ENCODE measurements around the gene RPS15. TPM values are rescaled to one million over a fixed set of nuclear protein-coding genes. Genes with fewer than 3 reads are reported as not detected.

RPS15 gene
- total RNA-seq, 2 experiments from 2014 or later = 1,438 to 1,457 TPM

DNA sequence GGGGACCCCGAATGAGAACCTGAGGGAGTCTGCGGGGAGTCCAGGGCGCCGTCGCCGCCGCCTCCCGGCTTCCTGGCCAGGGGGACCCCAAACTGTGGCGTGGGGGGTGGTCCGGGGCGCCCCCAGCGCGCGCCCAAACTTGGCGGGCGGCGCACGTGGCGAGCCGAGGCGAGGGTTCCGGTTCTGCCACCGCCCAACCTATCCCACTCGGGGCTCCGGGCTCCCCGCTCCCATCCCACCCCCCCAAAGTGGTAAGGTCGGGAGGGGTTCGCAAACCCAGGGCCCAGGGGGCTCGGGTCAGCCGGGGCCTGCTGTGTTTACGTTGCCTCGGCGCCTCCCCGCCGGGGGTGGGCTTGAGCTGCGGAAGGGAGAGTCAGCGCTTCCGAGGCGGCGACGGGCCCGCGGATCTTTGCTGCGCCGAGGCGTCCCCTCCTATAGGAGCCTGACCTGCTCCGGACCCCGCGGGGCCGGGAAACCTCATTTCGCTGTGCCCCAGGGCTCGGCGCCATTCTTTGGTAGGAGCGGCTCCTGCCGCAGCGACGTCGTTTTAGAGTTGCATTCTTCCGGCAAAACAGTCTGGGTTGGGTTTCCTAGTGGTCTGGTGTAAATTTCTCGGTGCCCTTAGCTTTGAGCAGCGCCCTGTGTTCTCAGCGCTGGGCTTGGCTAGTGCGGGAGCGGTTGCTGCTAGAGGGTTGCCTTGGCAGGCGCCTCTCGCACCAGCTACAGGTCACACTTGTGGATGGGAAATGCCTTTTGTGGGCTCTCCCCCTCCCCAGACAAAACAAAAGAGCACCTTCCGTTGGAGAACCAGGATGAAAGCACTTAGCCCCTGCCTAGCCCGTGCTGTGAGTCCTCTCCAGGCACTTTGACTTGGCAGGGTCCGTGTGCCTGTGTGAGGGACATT is 29.6 kb upstream of the RPS15 start:
- Mint-ChIP-seq H3K4me3 (peak overlapping the region; percentile 94), H3K9me3 (no peaks in the 10 kb centered on the region), H3K27ac (peak overlapping the region; percentile 94), H3K27me3 (no peaks in the 10 kb centered on the region), H3K4me1 (peaks cover 36% of the 10 kb centered on the region), H3K36me3 (peaks cover 15% of the 10 kb centered on the region)
- POLR2A ChIA-PET = interaction anchor here (0.8 to 2.1 kb wide), 4 partner anchors 28 to 139 kb away, joined by 3 to 12 read pairs (median 8); partner anchors contain the start of gene CIRBP
- peak; percentile 26 for ATAC-seq (ENCODE audit: low read depth)
- peak; percentile 74 for DNase-seq

DNA sequence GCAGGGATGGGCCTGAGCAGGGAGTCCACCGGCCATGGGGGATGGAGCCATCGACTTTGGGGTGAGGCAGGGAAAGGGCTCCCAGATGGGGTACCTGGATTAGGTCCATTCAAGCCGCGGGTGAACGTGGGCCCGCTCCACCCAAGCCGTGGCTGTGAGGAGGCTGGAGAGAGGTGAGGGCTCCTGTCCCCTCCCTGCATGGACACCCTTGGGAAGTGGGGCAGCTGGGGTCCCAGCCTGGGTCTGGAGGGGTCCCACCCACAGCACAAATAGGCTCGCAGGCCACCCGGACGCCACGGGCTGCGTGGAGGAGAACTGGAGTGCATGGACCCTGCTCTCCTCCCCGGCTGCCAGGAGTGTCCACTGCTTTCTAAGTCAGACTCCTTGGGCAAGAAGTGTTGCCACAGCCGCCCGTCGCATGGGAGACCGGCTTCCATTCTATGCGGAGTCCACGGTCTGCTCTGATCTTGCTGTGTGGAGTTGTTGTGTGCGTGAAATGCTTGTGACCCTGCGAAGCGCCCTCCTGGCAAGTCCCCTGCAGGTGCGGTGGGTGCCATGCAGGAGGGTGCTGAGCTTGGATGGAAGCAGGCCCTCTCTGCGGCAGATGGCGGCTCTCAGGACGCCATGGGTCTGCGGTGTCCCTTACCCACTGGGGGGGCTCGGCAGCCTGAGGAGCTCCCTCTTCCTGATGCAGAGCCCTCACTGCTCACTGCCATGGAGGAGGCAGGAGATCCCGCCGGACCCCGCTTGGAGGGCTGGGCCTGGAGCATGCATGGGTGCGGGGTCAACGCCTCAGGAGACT is 28.8 kb upstream of the RPS15 start:
- DNase-seq (no peak), ATAC-seq (ENCODE audit: low read depth) (no peak)
- POLR2A ChIA-PET = interaction anchor here (0.8 to 2.1 kb wide), 6 partner anchors 10 to 140 kb away, joined by 3 to 12 read pairs (median 4); partner anchors contain the start of genes CIRBP and FAM174C
- Mint-ChIP-seq H3K4me3 (peak overlapping the region; percentile 94), H3K36me3 (peaks cover 15% of the 10 kb centered on the region), H3K4me1 (peaks cover 36% of the 10 kb centered on the region), H3K9me3 (no peaks in the 10 kb centered on the region), H3K27ac (peak overlapping the region; percentile 94), H3K27me3 (no peaks in the 10 kb centered on the region)

DNA sequence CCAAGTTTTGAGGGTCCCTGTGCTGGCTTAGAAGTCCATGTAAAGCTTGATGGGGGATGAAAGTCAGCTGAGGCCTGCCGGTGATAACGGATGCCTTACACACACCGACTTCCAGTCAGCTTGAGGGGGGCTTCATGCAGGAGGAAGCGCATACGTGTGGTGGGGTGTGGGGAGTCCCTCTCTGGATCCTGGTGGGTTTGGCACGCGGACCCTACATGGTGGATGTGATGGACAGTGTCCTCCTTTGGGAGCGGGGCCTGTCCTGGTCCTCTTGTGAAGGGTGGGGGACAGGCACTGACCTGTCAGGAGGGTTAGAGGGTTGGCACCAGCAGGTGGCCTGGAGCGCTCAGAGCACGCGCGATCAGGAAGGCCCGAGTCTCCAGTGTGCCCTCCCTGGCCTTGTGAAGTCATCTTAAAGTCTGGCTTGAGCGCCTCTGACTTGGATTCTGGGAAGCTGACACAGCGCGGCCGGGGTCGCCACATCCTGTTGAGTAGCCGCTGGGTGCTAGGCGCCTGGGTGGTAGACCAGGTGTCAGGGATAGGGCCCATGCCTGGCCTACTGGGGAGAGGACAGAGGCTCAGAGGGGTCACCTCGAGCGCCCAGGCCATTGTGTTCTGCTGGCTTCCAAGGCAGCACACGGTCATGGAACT is 27.9 kb upstream of the RPS15 start:
- H3K27me3 Mint-ChIP-seq = no peaks in the 10 kb centered on the region
- DNase-seq (no peak), ATAC-seq (ENCODE audit: low read depth) (no peak)
- no peaks in the 10 kb centered on the region for H3K9me3 Mint-ChIP-seq
- H3K4me1 Mint-ChIP-seq = peaks cover 39% of the 10 kb centered on the region
- POLR2A ChIA-PET = interaction anchor here (1.3 to 2.1 kb wide), 4 partner anchors 9 to 135 kb away, joined by 4 to 12 read pairs (median 4); partner anchors contain the start of gene FAM174C
- H3K36me3 Mint-ChIP-seq = peaks cover 17% of the 10 kb centered on the region
- peak overlapping the region; percentile 74 for H3K27ac Mint-ChIP-seq
- H3K4me3 Mint-ChIP-seq = peak overlapping the region; percentile 94

DNA sequence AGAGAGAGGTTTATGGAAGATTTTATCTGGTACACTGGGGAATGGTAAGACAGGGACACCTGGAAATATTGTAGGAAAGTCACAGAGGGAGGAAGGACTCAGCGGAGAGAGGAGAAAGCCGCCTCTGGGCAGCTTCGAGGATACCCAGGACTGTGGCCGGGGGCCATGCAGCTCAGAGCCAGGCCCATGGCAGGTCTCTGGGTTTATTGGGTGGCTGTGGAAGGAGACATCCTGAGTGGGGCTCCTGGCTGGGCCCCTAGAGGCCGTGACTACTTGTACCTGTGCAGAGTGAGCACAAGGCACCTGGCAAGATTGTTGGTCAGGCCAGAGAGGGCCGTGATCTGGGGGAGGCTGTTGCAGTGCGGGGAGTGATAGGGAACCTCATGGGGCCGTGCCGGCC is 27.4 kb upstream of the RPS15 start:
- Mint-ChIP-seq H3K36me3 (peaks cover 17% of the 10 kb centered on the region), H3K4me1 (peaks cover 39% of the 10 kb centered on the region), H3K27ac (peak overlapping the region; percentile 74), H3K4me3 (peak overlapping the region; percentile 94), H3K9me3 (no peaks in the 10 kb centered on the region), H3K27me3 (no peaks in the 10 kb centered on the region)
- DNase-seq = no peak
- POLR2A ChIA-PET = interaction anchor here (1.4 kb wide), 2 partner anchors 27 to 136 kb away, joined by 4 read pairs; partner anchors contain the start of gene FAM174C
- ATAC-seq (ENCODE audit: low read depth) = no peak

DNA sequence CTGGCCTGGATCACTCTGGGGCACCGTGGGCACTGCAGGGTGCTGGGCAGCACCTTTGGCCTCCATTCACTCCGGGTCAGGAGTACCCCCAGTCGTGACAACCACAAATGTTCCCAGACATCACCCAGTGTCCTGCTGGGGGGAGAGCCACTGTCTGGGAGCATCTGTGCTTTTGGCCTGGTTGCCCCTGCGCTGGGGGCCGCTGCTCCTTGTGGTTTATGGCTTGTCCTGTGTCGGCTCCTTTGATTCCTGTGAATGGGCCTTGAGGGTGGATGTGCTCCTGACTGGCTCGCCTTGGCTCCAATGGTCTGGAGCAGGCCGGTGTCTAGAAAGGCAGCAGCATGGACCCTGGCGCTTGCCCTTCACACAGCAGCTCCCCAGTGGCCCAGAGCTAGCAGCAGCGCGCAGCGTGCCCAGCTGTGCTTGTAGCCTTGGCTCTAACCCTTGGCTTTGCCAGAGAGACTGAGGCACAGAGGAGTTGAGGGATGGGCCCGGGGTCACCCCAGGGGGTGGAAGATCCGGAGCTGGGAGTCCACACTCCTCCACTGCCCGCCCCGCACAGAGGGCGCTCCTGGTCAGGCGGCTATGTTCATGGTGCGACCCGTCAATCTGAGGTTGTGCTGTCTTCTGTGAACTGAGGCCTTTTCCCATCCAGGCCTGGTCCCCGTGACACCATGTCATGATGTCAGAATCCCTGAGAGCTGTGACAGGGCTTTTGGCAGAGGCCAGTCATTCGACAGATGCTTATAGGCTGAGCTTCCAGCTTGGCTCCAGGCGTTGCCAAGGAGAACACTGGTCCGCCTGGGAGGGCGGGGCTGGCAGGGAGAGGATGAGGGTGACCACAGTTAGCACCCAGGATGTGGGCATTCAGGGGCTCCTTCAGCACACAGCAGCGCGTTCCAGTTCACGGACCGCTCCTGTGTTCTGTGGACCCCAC is 26.7 kb upstream of the RPS15 start:
- POLR2A ChIA-PET = interaction anchor here (1.4 kb wide), 1 partner anchor 26 kb away, joined by 4 read pairs; no protein-coding TSS in a partner anchor
- DNase-seq = peak; percentile 54
- Mint-ChIP-seq H3K27ac (peak overlapping the region; percentile 86), H3K36me3 (peaks cover 17% of the 10 kb centered on the region), H3K4me1 (peaks cover 37% of the 10 kb centered on the region), H3K27me3 (no peaks in the 10 kb centered on the region), H3K9me3 (no peaks in the 10 kb centered on the region), H3K4me3 (peak overlapping the region; percentile 94)
- ATAC-seq (ENCODE audit: low read depth) = no peak

DNA sequence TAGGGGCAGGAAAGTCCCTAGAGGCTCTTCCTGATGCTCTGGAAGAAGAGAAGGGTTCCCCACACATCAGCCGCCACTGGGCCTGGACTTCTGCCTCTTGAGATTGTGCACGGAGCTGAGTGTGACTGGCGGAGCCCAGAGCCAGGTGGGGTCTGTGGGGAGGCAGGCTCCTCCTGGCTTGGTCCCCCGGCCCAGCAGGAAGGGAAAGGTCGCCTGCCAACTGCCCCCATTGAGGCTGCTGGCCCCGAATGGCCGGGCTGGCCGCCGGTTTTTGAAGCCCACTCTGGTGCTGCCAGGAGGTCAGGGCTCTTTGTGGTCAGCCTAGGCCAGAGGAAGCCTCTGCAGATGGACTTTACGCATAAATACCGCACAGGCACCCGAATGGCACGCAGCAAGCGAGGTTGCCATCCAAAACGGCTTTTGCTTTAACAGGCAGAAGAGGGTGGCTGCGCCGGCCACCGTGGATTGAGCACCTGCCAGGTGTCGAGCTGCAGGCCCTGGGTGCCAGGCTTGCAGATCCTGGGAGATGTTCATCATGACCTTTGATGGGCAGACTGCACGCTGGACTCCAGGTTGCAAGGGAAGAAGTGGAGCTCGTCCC is 25.8 kb upstream of the RPS15 start:
- peak overlapping the region; percentile 86 for H3K27ac Mint-ChIP-seq
- POLR2A ChIA-PET = interaction anchor here (0.6 to 1.1 kb wide), 2 partner anchors 24 to 25 kb away, joined by 3 to 4 read pairs; no protein-coding TSS in a partner anchor
- peaks cover 19% of the 10 kb centered on the region for H3K36me3 Mint-ChIP-seq
- DNase-seq (no peak), ATAC-seq (ENCODE audit: low read depth) (no peak)
- H3K9me3 Mint-ChIP-seq = no peaks in the 10 kb centered on the region
- H3K27me3 Mint-ChIP-seq = no peaks in the 10 kb centered on the region
- H3K4me1 Mint-ChIP-seq = peaks cover 36% of the 10 kb centered on the region
- H3K4me3 Mint-ChIP-seq = peak overlapping the region; percentile 94

DNA sequence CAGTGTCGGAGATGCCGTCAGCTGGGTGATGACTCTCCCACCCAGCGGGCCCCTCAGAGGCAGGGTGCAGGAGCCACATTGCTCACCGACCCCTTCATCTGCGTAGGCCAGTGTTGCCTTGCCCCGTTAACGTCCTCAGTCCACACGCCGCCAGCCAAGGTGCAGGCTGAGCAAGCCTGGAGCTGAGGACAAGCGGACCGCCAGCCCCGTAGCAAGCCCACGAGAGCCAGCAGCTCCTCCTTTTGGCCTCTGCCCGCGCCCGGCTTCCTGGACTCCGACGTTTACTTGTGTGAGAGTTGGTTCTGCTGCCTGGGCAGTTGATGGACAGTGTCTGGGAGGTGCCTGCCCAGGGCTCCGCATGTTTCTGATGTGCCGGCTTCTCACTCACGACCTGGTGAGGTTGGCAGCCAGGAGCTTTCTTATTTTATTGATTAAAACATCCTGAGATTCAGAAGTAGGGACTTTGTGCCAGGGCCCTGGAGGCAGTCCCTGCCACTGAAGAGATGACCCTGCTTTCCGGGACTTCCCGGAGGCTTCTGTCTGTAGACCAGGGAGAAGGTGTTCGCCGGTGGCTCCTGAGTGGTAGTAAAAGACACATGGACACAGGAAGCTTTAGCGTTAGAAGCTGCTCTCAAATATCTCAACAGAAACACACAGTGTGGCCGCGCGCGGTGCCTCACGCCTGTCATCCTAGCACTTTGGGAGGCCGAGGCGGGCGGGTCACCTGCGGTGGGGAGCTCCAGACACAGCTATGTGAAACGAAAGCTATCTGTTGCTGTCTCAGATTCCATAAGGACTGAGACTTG is 25.0 kb upstream of the RPS15 start:
- Mint-ChIP-seq H3K4me1 (peaks cover 38% of the 10 kb centered on the region), H3K27me3 (no peaks in the 10 kb centered on the region), H3K4me3 (no peak overlapping the region), H3K27ac (peak overlapping the region; percentile 42), H3K9me3 (no peaks in the 10 kb centered on the region), H3K36me3 (peaks cover 21% of the 10 kb centered on the region)
- POLR2A ChIA-PET = interaction anchor here (0.6 to 1.1 kb wide), 2 partner anchors 23 to 24 kb away, joined by 3 to 4 read pairs; no protein-coding TSS in a partner anchor
- DNase-seq (no peak), ATAC-seq (ENCODE audit: low read depth) (no peak)

DNA sequence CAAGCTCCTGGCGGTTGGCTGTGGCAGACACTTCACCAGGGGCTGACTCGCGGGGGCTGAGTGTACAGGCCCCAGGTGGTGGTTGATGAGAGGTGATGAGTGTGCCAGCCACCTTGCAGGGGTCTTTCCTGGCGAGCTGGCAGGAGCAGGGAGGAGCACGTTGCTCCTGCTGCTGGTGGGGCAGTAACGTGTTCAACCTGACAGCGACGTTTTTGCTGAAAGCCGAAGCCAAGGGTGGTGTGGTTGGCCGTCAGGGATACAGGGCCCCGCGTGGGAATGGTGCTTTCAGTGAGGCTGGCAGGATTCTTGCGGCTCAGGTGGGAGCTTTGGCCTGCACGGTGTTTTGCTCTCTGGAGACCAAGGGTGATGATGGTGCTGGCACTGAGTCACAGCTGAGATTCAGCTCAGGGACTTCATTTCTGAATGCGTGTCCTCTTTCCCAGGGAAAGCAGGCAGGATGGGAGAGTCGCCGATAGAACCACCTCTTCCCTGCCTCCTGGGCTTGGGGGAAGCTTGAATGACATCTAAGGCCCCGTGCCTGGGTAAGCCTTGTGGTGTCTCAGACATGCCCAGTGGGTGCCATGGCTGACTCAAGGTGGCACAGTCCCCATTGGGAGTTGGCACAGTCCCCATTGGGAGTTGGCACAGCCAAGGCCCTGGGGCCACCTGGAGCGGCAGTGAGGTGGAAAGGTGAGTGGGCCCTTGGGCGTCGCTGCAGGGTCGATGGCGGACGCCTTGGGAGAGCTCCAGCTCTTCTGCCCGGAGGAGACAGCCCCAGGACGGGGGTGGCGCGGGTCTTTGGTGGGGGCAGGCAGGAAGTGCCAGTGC is 22.0 kb upstream of the RPS15 start:
- POLR2A ChIA-PET = no interaction called here
- H3K4me3 Mint-ChIP-seq = no peak overlapping the region
- peak overlapping the region; percentile 54 for H3K27ac Mint-ChIP-seq
- H3K4me1 Mint-ChIP-seq = peaks cover 18% of the 10 kb centered on the region
- H3K9me3 Mint-ChIP-seq = no peaks in the 10 kb centered on the region
- DNase-seq (no peak), ATAC-seq (ENCODE audit: low read depth) (no peak)
- no peaks in the 10 kb centered on the region for H3K27me3 Mint-ChIP-seq
- peaks cover 17% of the 10 kb centered on the region for H3K36me3 Mint-ChIP-seq

DNA sequence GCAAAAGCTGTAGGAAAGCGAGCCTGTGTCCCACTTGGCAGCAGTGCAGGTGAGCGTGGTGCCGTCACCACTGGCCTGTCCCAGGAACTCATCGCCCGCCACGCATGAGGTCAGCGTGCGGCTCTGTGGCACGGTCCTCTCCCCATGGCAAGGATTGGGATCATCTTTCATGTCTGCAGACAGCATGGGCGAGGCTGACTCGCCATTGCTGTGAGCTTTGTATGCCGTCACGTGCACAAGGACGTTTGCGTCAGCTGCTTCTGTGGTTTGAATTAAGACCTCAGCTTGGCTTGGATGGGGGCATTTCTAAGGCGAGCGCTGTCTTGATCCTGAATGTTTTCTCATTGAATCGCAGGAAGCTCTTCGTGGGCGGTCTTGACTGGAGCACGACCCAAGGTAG is 21.1 kb upstream of the RPS15 start:
- H3K4me1 Mint-ChIP-seq = peaks cover 12% of the 10 kb centered on the region
- no peak overlapping the region for H3K4me3 Mint-ChIP-seq
- H3K36me3 Mint-ChIP-seq = peaks cover 15% of the 10 kb centered on the region
- POLR2A ChIA-PET = interaction anchor here (0.6 kb wide), 1 partner anchor 646 kb away, joined by 5 read pairs; no protein-coding TSS in a partner anchor
- no peak overlapping the region for H3K27ac Mint-ChIP-seq
- DNase-seq = no peak
- no peaks in the 10 kb centered on the region for H3K27me3 Mint-ChIP-seq
- H3K9me3 Mint-ChIP-seq = no peaks in the 10 kb centered on the region
- no peak for ATAC-seq (ENCODE audit: low read depth)

DNA sequence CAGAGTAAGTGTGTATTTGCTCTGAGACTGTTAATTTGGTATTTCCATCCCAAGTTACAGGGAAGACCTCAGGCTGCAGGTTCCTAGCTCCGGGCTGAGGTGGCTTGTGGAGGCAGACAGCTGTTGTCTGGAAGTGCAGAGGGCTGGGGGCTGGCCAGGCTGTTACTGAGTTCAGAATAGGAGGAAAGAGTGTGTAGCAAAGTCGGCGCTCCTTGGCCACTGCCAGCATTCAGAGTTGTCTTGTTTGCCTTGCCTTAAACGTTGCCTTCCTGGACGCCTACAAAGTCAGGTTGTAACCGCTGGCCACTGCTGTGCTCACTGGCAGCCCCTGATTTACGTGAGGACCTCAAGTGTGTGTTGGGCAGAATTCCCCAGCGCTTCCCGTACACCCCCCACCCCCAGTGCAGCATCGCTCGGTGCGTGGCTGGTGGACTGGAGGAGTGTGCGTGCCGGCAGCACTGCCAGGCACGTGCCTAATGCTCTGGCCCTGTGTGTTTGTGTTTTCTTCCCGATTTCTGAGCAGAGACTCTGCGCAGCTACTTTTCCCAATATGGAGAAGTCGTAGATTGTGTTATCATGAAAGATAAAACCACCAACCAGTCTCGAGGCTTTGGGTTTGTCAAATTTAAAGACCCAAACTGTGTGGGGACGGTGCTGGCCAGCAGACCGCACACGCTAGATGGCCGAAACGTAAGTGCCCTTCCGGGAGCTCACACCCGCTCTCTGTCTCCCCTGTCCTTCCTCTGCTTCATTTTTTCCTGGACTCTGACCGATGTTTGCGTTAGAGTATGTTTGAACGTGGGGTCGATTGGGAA is 20.3 kb upstream of the RPS15 start:
- DNase-seq (no peak), ATAC-seq (ENCODE audit: low read depth) (no peak)
- peaks cover 16% of the 10 kb centered on the region for H3K36me3 Mint-ChIP-seq
- H3K27ac Mint-ChIP-seq = no peak overlapping the region
- no peaks in the 10 kb centered on the region for H3K27me3 Mint-ChIP-seq
- H3K4me3 Mint-ChIP-seq = no peak overlapping the region
- H3K4me1 Mint-ChIP-seq = peaks cover 11% of the 10 kb centered on the region
- POLR2A ChIA-PET = no interaction called here
- H3K9me3 Mint-ChIP-seq = no peaks in the 10 kb centered on the region
